ENCODE data around the gene TBL1X.
"Not testable (repeated sequence)": the region's sequence is repeated elsewhere in the genome, so short reads cannot be mapped to it uniquely, and the experiment has no call there.

Gene TBL1X

DNA sequence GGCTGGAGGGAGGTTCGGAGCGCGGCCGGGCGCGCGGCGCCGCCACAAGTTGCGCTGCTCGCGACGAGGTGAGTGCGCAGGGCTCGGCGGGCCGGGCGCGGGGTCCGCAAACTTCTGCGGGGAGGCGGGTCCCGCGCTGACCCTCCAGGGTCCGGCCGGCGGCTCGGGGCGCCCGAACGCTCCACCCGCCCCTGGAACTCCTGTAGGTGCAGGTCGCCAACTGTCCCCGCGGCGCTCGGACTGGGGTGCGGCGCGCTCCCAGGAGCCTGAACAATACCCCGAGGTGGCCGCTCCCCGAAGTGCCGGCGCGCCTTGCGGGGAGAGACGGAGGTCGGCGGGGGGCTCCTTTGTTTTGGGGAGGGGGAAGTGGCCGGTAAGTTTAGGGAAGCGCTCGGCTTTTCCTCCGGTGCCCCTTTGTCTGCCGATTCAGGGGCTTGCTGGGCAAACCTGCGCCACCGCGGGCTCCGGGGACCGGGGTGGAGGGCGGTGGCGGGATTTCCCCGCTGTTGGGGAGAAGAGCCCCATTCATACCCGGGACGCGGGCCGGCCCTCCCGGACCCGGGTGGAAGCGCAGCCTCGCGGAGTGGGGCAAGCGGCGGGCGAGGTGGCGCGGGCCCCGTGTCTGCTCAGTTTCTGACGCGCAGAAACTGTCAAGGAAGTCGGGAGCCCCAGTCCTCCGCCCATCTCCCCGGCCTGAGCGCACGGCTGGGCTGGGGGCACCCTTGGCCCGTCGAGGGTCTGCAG is 694 bp downstream of the TBL1X start:
- H3K27ac ChIP-seq: peak overlapping the region; percentile 96
- TF ChIP-seq ZFX (IDR thresholded peaks at IDR 0.05): no peak
- TF ChIP-seq, protein P1, sequence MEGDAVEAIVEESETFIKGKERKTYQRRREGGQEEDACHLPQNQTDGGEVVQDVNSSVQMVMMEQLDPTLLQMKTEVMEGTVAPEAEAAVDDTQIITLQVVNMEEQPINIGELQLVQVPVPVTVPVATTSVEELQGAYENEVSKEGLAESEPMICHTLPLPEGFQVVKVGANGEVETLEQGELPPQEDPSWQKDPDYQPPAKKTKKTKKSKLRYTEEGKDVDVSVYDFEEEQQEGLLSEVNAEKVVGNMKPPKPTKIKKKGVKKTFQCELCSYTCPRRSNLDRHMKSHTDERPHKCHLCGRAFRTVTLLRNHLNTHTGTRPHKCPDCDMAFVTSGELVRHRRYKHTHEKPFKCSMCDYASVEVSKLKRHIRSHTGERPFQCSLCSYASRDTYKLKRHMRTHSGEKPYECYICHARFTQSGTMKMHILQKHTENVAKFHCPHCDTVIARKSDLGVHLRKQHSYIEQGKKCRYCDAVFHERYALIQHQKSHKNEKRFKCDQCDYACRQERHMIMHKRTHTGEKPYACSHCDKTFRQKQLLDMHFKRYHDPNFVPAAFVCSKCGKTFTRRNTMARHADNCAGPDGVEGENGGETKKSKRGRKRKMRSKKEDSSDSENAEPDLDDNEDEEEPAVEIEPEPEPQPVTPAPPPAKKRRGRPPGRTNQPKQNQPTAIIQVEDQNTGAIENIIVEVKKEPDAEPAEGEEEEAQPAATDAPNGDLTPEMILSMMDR (conservative IDR thresholded peaks at IDR 0.05): no peak

DNA sequence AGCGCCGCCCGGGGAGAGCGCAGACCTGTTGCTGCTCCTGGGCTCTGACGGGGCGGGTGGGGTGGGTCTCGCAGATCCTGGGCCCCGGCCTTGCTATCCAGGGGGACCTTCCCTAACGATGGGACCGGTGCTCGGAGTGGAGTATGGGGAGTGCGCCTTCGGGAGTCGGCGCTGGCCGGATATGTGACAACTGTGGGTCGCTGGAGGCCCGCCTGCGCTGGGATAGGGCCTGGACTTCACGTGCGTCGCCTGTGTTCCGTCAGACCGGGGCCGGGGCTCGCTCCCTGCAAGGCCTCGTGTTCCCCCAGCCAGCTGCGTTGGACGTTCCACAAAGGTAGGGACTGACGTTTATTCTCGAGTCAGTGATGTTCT is 1.3 kb downstream of the TBL1X start:
- H3K27ac ChIP-seq: peak overlapping the region; percentile 96
- TF ChIP-seq, protein P1 (conservative IDR thresholded peaks at IDR 0.05): no peak
- peak; percentile 41 for TF ChIP-seq ZFX (IDR thresholded peaks at IDR 0.05)

DNA sequence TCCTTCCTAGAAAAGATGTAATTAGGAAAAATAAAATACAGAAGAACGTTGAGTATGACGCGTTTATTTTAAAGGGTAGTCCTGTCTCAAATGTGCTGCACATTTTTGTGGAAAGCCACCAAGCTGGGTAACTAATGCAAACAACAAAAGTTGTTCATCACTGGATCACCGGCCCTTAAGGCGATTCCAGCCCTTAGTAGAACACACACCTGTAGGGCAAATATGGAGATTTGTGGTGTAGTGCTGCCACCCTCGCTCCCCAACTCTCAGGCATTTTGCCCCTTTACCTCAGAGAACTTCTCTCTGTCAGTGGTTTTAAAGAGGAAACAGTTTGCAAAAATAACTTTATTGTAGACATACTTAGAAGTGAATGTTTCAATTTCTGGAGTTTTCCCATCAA is 1.9 kb downstream of the TBL1X start:
- no peak for TF ChIP-seq ZFX (IDR thresholded peaks at IDR 0.05)
- TF ChIP-seq, protein P1 (conservative IDR thresholded peaks at IDR 0.05): no peak
- H3K27ac ChIP-seq: peak overlapping the region; percentile 96

DNA sequence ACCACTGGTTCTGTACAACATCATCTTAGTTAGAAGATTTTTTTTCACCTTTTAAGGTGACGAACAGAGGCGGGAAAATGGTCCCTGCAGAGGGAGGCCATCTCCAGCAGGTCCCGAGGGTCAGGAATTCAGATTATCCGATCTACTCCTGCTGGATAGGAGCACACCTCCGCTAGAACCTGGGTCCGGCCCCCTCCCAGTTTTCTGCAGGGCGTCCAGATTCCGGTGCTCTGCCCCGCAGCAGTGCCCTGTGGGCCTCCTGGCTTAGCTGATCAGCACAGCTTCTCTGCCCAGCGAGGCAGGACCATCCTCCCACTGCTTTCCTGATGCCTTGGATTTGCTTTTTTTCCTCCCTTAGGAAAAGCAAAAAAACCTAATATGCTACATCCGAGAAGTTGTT is 2.3 kb downstream of the TBL1X start:
- peak overlapping the region; percentile 96; the same call in 1 of the 2 replicates for H3K27ac ChIP-seq
- TF ChIP-seq, protein P1 (conservative IDR thresholded peaks at IDR 0.05): no peak
- TF ChIP-seq ZFX (IDR thresholded peaks at IDR 0.05): no peak

DNA sequence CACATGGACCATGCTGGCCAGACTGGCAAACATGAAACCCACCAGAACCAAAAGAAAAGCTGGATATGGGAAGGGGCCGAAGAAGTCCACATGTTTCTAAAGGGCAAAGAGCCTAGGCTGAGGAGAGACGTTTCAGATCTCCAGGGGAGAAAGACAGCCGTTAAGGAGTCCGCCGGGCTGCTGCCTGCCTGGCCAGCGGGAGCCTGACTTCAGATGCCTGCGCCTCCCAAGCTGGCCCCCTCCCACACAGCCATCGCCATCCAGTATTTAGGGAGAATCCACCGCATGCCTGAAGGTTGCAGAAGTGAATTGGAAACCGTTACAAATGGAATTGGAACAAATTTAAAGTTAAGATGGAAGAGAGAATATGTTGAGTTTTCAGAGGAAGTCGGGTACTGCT is 2.9 kb downstream of the TBL1X start:
- H3K27ac ChIP-seq: no peak overlapping the region
- no peak for TF ChIP-seq ZFX (IDR thresholded peaks at IDR 0.05)
- TF ChIP-seq, protein P1 (conservative IDR thresholded peaks at IDR 0.05): no peak

DNA sequence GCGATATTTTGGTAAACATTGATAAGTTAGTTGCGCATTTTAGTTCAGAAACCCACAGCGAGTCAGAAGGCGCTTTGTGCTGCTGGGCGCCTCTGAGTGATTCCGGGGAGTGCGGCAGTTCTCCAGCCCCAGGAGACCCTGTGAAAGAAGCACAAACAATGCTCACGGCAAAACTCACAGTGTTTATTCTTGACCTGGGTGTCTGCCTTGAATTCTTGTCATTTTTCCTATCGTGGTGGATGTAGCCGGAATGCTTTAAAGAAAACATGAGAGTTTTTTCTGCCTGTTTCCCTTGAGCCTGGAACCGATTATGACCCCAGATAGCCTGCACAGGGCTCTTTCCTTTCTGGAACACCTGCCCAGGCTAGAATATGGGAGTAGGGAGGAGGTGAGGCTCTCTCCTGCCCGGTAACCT is 6.7 kb downstream of the TBL1X start:
- no peak for TF ChIP-seq ZFX (IDR thresholded peaks at IDR 0.05)
- TF ChIP-seq, protein P1 (conservative IDR thresholded peaks at IDR 0.05): no peak
- H3K27ac ChIP-seq: no peak overlapping the region

DNA sequence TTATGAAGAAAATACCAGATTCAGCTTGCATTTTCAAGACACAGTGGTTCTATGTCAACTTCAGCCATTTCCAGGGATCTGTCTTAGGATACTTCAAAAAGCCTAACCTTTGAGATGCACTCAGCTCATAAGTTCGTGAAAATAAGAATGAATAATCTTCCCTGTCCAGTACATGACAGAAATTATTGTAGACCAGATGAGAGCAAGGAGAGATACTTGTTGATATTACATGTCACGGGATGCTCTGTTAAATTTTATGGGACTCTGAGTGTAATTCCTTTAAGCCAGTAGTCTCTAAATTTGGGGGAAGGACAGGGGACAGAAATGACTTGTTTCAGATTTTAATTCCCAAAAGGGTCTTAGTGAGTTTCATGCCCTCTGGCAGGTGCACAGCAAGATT is 8.8 kb downstream of the TBL1X start:
- no peak overlapping the region for H3K27ac ChIP-seq
- no peak for TF ChIP-seq ZFX (IDR thresholded peaks at IDR 0.05)
- TF ChIP-seq, protein P1 (conservative IDR thresholded peaks at IDR 0.05): no peak

DNA sequence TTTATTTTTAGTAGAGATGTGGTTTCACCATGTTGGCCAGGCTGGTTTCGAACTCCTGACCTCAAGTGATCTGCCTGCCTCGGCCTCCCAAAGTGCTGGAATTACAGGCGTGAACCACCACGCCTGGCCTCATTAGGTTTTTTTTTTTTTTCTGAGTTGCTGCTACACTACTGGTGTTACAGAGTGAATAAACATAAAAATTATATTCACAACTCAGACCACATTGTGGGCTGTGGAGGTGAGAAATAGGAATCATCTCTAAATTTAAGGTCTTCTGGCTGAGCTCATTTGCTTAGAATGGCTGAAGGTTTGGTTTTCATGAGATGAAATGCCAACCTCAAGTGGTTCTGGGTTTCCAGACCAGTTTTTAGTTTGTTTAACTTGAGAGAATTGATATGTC is 10.6 kb downstream of the TBL1X start:
- not testable (repeated sequence) for H3K27ac ChIP-seq
